HEK293 (cell line): ENCODE measurements around the gene ICAM5.

Source experiments
- CTCF ChIP-seq: fragments of 450-650 bp; formaldehyde crosslinking; IDR thresholded peaks from 2 replicates; pipeline ENCODE4 v1.5.1; 2016; ENCODE audit warnings: missing biosample characterization, missing genetic modification characterization
- PRDM4 ChIP-seq: fragments of 450-650 bp; formaldehyde crosslinking; IDR thresholded peaks from 2 replicates; pipeline ENCODE4 v1.5.1; 2017; ENCODE audit warnings: missing biosample characterization, missing genetic modification characterization
- ZBTB20 ChIP-seq: fragments of 450-650 bp; formaldehyde crosslinking; IDR thresholded peaks from 2 replicates; pipeline ENCODE4 v1.5.1; 2016; ENCODE audit warnings: missing biosample characterization, missing genetic modification characterization
- ZBTB7A ChIP-seq: fragments of 450-650 bp; formaldehyde crosslinking; IDR thresholded peaks from 2 replicates; pipeline ENCODE4 v1.5.1; 2016; ENCODE audit warnings: low read depth, missing biosample characterization, missing genetic modification characterization
- ZNF114 ChIP-seq: fragments of 450-650 bp; formaldehyde crosslinking; IDR thresholded peaks from 2 replicates; pipeline ENCODE4 v1.5.0; 2017; ENCODE audit warnings: missing biosample characterization, missing genetic modification characterization
- ZNF214 ChIP-seq: fragments of 450-650 bp; formaldehyde crosslinking; IDR thresholded peaks from 2 replicates; pipeline ENCODE4 v1.5.1; 2017; ENCODE audit warnings: missing biosample characterization, mild to moderate bottlenecking, missing genetic modification characterization, borderline replicate concordance

GRCh38 chr19:10286803-10287737, 2.7 kb upstream of the ICAM5 start, which contains the start of gene ICAM4:
- TF ChIP-seq ZNF214 (tag by site-specific recombination) = no peak
- peak; percentile 95 for TF ChIP-seq ZBTB20
- no peak for TF ChIP-seq ZNF114 (tag by site-specific recombination)
- no peak for TF ChIP-seq CTCF (tag by site-specific recombination)
- no peak for TF ChIP-seq ZBTB7A (tag by site-specific recombination)
- TF ChIP-seq PRDM4 (tag by site-specific recombination) = no peak
